ENCODE results near the gene MCF2L2. TPM values are rescaled to one million over a fixed set of nuclear protein-coding genes. Genes with fewer than 3 reads are reported as not detected.

Gene MCF2L2
- total and polyA plus RNA-seq, 9 of the 15 experiments (the other 6 are each of a cell fraction or from before 2014, with no cell fraction given) = 0.56 to 4.2 (median 3.0) TPM

DNA sequence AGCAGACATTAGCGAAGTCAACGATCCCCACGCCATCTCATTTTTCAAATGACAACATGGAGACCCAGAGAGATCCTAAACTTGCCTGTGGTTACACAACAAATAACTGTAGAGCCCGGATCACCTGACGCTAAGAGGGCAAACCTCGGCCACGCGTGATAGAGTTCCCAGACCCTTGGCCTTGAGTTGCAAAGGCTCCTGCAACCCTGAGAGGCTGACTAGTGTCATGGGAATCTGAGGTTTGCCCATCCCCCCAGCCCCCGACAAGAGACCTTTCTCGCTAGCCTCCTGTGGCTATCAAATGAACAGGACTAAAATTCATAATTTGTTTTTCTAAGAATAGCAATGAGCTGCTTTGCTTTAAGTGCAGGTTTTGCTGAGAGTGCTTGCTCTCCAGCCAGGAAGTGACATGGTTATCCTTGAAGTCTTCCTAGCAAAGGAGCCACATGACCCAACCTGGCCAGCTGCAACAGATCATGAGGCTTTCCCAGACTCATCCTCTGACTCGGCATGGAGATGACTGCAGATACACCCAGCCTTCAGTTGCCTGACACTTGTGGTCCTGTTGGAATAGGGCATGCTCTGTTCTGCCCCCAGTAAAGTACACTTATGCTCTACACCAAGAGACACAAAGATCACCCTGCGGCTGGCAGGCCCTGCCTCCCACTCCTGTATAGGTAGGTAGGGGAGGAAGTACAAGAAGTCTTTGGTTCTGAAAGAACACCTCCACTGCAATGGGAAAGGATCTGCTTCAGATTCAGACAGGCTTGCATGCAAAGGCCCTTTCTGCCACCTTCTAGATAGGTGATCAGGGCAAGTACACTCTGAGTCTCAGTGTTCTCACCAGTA, 36.0 kb downstream of the MCF2L2 start (continued):
- TF ChIP-seq, protein P1, sequence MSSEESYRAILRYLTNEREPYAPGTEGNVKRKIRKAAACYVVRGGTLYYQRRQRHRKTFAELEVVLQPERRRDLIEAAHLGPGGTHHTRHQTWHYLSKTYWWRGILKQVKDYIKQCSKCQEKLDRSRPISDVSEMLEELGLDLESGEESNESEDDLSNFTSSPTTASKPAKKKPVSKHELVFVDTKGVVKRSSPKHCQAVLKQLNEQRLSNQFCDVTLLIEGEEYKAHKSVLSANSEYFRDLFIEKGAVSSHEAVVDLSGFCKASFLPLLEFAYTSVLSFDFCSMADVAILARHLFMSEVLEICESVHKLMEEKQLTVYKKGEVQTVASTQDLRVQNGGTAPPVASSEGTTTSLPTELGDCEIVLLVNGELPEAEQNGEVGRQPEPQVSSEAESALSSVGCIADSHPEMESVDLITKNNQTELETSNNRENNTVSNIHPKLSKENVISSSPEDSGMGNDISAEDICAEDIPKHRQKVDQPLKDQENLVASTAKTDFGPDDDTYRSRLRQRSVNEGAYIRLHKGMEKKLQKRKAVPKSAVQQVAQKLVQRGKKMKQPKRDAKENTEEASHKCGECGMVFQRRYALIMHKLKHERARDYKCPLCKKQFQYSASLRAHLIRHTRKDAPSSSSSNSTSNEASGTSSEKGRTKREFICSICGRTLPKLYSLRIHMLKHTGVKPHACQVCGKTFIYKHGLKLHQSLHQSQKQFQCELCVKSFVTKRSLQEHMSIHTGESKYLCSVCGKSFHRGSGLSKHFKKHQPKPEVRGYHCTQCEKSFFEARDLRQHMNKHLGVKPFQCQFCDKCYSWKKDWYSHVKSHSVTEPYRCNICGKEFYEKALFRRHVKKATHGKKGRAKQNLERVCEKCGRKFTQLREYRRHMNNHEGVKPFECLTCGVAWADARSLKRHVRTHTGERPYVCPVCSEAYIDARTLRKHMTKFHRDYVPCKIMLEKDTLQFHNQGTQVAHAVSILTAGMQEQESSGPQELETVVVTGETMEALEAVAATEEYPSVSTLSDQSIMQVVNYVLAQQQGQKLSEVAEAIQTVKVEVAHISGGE (CRISPR knock-in tag; IDR thresholded peaks at IDR 0.05) = no peak
- TF ChIP-seq CBX2 (IDR thresholded peaks at IDR 0.05; ENCODE audit: insufficient read depth, low read length, poor library complexity, severe bottlenecking) = no peak
- TF ChIP-seq ZNF766 (CRISPR knock-in tag; conservative IDR thresholded peaks at IDR 0.05) = 0 out of 2 replicates have a peak, but pooled peaks have one; percentile 31
- no peak for TF ChIP-seq KAT8 (IDR thresholded peaks at IDR 0.05; ENCODE audit: low read depth)
- TF ChIP-seq RAD51 (IDR thresholded peaks at IDR 0.05; ENCODE audit: borderline replicate concordance, low read depth) = 0 out of 2 replicates have a peak, but pooled peaks have one; percentile 43
- peak in 1 of 2 experiments; percentile 20; a peak in 1 of 4 replicates for TF ChIP-seq RCOR1 (IDR thresholded peaks at IDR 0.05; ENCODE audit: borderline replicate concordance in 1 of 2, low read depth in 2 of 2, low read length in 2 of 2)
- no peak for TF ChIP-seq MTF1 (CRISPR knock-in tag; IDR thresholded peaks at IDR 0.05; ENCODE audit: borderline replicate concordance)
- TF ChIP-seq, protein P2, sequence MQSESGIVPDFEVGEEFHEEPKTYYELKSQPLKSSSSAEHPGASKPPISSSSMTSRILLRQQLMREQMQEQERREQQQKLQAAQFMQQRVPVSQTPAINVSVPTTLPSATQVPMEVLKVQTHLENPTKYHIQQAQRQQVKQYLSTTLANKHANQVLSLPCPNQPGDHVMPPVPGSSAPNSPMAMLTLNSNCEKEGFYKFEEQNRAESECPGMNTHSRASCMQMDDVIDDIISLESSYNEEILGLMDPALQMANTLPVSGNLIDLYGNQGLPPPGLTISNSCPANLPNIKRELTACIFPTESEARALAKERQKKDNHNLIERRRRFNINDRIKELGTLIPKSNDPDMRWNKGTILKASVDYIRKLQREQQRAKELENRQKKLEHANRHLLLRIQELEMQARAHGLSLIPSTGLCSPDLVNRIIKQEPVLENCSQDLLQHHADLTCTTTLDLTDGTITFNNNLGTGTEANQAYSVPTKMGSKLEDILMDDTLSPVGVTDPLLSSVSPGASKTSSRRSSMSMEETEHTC (IDR thresholded peaks at IDR 0.05) = peak; percentile 50; the same call in 1 of the 2 replicates
- TF ChIP-seq, protein P3, sequence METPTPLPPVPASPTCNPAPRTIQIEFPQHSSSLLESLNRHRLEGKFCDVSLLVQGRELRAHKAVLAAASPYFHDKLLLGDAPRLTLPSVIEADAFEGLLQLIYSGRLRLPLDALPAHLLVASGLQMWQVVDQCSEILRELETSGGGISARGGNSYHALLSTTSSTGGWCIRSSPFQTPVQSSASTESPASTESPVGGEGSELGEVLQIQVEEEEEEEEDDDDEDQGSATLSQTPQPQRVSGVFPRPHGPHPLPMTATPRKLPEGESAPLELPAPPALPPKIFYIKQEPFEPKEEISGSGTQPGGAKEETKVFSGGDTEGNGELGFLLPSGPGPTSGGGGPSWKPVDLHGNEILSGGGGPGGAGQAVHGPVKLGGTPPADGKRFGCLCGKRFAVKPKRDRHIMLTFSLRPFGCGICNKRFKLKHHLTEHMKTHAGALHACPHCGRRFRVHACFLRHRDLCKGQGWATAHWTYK (CRISPR knock-in tag; IDR thresholded peaks at IDR 0.05) = no peak
- TF ChIP-seq BMI1 (IDR thresholded peaks at IDR 0.05; ENCODE audit: low read length) = no peak
- TF ChIP-seq ZEB2 (IDR thresholded peaks at IDR 0.05) = no peak
- TF ChIP-seq SREBF2 (CRISPR knock-in tag; IDR thresholded peaks at IDR 0.05) = no peak
- TF ChIP-seq PHF8 (IDR thresholded peaks at IDR 0.05; ENCODE audit: borderline replicate concordance, low read length) = no peak
- TF ChIP-seq ZNF75A (CRISPR knock-in tag; IDR thresholded peaks at IDR 0.05) = no peak
- TF ChIP-seq NUFIP1 (IDR thresholded peaks at IDR 0.05; ENCODE audit: partially characterized antibody) = no peak
- no peak for TF ChIP-seq FOXA1 (IDR thresholded peaks at IDR 0.05; ENCODE audit: borderline replicate concordance)
- no peak for TF ChIP-seq NCOA1 (IDR thresholded peaks at IDR 0.05; ENCODE audit: low read depth)
- TF ChIP-seq FOXJ3 (CRISPR knock-in tag; IDR thresholded peaks at IDR 0.05) = no peak
- TF ChIP-seq MTA3 (IDR thresholded peaks at IDR 0.05; ENCODE audit: borderline replicate concordance) = no peak
- TF ChIP-seq, protein P4, sequence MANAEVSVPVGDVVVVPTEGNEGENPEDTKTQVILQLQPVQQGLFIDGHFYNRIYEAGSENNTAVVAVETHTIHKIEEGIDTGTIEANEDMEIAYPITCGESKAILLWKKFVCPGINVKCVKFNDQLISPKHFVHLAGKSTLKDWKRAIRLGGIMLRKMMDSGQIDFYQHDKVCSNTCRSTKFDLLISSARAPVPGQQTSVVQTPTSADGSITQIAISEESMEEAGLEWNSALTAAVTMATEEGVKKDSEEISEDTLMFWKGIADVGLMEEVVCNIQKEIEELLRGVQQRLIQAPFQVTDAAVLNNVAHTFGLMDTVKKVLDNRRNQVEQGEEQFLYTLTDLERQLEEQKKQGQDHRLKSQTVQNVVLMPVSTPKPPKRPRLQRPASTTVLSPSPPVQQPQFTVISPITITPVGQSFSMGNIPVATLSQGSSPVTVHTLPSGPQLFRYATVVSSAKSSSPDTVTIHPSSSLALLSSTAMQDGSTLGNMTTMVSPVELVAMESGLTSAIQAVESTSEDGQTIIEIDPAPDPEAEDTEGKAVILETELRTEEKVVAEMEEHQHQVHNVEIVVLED (CRISPR knock-in tag; IDR thresholded peaks at IDR 0.05) = no peak
